A549 (cell line): ENCODE results near the gene NHLH1.

Experiments
- BHLHE40 ChIP-seq: IDR thresholded peaks from 2 replicates; pipeline ENCODE4 v1.6.1; 2012; ENCODE audit warnings: low read depth, low read length, inconsistent platforms
- CBX8 ChIP-seq: fragments of 200-600 bp; sonication (generic); IDR thresholded peaks from 2 replicates; pipeline ENCODE4 v1.6.1; 2016
- CHD2 ChIP-seq: fragments of 150-350 bp; IDR thresholded peaks from 2 replicates; pipeline ENCODE4 v1.6.1; 2014; ENCODE audit warnings: low read length; ENCODE audit not compliant: partially characterized antibody
- CTCF ChIP-seq: fragments of >200 bp; sonication (Bioruptor Twin); formaldehyde crosslinking; IDR thresholded peaks from 3 replicates; pipeline ENCODE4 v1.5.1; 2016
- ESRRA ChIP-seq: fragments of 150-350 bp; IDR thresholded peaks from 2 replicates; pipeline ENCODE4 v1.6.1; 2014; ENCODE audit warnings: mild to moderate bottlenecking, low read length, borderline replicate concordance
- KDM1A ChIP-seq: fragments of 200-600 bp; sonication (generic); IDR thresholded peaks from 2 replicates; pipeline ENCODE4 v1.6.1; 2016; ENCODE audit warnings: low read depth, mild to moderate bottlenecking
- NFE2L2 ChIP-seq: fragments of 150-350 bp; conservative IDR thresholded peaks from 2 replicates; pipeline ENCODE4 v1.6.1; 2014; ENCODE audit warnings: low read length
- PHF8 ChIP-seq: fragments of 200-600 bp; sonication (generic); IDR thresholded peaks from 2 replicates; pipeline ENCODE4 v1.6.1; 2016; ENCODE audit warnings: low read depth, mild to moderate bottlenecking, antibody characterized with exemption, moderate library complexity, borderline replicate concordance
- POLR2A ChIP-seq: IDR thresholded peaks from 2 replicates; pipeline ENCODE4 v1.6.1; 2012; ENCODE audit warnings: mild to moderate bottlenecking, low read length

- TF ChIP-seq BHLHE40, result no peak
- no peak for TF ChIP-seq POLR2A
- 0 out of 2 replicates have a peak, but pooled peaks have one; percentile 14 for TF ChIP-seq KDM1A
- no peak for TF ChIP-seq NFE2L2
- no peak for TF ChIP-seq CTCF
- TF ChIP-seq CBX8, result no peak
- TF ChIP-seq CHD2, result no peak
- TF ChIP-seq PHF8, result no peak
- no peak for TF ChIP-seq ESRRA
Observed at GRCh38 chr1:160412028-160412362, 45.1 kb downstream of the NHLH1 start.
